ENCODE measurements around the gene PSMD7.

Gene PSMD7

DNA sequence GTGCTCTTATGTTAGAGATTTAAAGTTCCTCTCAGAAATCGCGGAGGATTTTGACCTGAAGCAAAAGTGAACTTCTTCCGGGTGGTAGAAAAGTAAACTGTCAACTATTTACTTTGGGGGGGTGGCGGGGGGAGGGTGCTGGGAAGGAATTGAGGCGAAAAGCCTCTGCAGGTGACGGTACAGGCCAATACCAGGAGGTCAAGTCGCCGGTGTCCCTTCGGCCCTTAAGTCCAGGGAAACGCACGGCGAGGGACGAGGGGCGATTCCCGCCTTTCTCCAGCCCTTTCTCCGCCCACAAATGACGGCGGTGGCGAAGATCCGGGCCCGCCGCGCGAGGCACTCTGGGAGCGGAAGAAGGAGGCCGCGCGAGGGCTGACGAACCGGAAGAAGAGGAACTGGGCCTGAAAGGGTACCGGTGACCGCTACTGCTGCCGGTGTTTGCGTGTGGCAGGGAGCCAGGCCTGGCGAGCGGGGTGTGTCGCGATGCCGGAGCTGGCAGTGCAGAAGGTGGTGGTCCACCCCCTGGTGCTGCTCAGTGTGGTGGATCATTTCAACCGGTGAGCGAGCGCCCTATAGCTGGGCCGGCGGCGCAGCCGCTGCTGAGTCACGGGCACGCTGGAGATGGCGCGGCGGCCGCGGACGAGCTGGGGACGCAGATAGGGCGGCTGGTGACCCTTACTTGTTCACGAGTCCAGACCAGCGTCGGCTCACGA lies at the start of gene PSMD7:
TSS of gene PSMD7 (plus strand) at position 383 of the 713 bp plus-strand sequence. CDS start at position 484, 101 bp downstream.
- peak; percentile 71 to 79 for DNase-seq (ENCODE audit: low read depth in 1 of 2, low spot score in 1 of 2)

DNA sequence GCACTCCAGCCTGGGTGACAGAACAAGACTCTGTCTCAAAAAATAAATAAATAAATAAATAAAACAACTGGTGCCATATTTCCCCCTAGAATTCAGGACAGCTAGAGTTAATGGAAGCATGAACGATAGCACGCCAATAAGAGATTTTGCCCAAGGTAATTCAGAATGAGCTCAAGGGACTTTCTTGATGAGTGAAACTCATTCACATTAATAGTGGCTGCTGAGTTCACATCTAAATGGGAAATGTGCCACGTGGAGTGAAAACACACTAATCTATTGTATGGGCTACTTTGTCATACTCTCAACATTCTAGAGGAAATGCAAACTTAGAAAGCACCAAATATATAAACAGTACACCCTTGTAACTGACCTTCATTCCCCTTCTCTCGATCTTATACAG lies 47.4 kb upstream of the PSMD7 start:
- DNase-seq (ENCODE audit: low read depth in 1 of 2, low spot score in 1 of 2), result no peak

DNA sequence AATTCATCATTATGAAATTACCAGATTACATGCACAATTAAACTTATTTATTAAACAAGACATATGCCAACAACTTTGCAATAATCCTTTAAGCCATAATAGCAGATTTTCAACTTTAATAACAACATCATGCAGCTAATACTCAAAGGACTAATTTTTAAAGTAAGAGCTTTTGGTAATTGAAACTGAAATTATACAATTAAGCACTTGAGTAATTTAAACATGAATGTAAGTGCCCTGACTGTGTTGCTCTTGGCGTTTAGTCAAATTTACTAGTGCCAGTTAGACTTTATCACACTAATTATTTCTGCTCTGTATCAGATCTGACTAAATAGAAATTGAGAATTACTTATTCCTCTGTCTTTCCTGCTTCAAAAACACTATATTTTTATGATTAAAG lies 46.8 kb upstream of the PSMD7 start:
- no peak for DNase-seq (ENCODE audit: low read depth in 1 of 2, low spot score in 1 of 2)

DNA sequence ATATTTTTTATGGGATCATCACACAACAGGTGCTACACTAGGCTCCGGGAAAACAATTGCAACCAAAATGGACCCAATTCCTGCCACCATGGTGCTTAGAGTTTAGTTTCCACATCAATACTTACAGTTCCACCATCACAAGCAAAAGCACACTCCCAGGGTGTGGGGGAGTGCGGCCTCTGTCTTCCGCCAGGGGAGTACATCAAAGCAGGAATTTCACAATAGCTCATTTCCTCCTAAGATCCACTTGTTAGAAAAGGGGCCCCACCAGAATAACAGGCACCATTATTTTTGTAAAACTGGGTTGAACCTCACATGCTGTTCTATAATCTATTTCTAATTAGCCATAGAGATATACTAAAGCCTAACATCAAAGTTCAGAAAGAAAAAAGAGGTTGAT lies 44.3 kb upstream of the PSMD7 start:
- DNase-seq (ENCODE audit: low read depth in 1 of 2, low spot score in 1 of 2), result no peak

DNA sequence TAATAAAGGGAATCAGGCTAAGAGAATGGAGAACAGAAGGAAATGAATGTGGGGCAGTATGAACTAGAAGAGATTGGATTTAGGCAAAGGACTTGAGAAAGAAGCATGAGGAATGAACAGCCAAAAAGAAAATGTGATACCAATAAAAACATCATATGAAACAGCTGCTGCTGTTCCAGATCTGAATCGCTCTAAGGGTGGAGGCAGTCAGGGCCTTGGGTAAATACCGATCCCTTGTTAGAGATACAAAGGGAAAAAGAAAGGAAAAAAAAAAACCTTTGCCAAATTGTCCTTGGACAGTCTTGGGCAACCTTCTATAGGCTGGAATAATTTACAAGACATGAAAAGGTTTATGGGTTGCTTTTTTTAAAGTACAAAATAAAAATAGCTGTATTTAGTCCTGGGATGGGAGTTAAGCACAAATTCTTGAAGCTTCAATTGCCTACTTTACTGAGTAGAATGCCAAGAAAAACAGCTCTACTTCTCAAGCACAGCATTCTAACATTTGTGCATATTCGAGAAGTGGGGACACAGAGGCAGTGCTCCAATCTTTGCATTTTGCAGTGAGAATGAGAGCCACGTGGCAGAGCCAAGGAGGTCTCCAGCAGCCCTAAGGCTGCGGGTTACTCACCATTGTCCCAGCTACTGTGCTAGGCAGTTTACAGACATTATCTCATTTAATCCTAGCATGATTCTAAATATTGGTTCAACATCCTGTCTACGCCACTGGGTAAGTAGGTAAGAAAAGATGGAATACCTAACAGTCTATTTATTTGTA lies 43.3 kb upstream of the PSMD7 start:
- no peak for DNase-seq (ENCODE audit: low read depth in 1 of 2, low spot score in 1 of 2)

DNA sequence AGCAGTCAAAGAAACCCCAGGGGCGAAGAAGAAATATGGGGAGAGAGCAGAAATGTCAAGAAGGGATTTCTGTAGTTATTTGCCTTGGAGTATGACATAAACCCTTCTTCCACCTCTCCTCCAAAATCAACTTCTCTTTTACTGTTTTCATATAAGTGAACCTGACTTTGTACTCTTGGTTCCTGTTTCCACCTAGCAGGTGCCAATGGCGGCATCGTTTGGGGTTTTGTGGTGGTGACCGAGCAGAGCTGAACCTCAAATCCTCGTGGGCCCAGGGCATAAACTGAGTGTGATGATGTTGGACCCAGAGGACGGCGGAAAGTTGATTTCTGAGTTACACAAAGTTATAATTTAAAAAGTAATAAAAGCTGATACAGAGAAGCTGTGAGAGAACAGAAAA lies 39.6 kb upstream of the PSMD7 start:
- DNase-seq (ENCODE audit: low read depth in 1 of 2, low spot score in 1 of 2), result no peak

DNA sequence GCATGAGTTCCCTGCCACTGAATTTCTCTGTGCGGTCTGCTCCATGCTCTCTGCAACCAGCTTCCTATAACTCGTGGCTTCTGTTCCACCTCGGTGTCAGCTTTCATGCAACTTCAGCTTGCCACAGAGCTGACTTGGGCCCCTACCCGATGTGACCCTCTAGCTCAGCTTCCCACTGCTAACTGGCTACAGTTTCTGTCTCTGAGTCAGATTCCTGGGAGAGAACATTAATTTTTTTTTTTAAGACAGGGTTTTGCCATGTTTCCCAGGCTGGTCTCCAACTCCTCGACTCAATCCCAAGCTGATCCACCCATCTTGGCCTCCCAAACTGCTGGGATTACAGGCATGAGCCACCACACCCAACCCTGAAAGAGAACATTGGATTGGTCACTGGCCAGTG lies 35.5 kb upstream of the PSMD7 start:
- DNase-seq (ENCODE audit: low read depth in 1 of 2, low spot score in 1 of 2), result no peak

DNA sequence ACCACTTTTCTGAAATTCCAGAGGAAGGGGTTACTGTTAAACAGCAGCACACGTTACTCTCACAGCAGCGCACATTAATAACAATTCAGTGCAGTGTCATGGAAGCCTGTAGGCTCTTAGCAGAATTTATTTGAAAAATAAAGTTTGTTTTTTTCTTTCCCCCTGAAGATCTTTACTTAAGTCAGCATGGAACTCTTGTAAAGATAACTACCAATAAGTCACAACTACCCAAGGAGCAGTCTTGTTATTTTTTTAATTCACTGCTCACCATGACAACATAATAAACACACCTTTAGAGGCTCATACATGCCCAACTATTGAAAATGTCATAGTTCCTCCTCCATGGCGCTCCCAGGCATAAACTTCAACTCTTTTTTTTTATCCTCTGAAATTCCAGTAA lies 31.8 kb upstream of the PSMD7 start:
- no peak for DNase-seq (ENCODE audit: low read depth in 1 of 2, low spot score in 1 of 2)

DNA sequence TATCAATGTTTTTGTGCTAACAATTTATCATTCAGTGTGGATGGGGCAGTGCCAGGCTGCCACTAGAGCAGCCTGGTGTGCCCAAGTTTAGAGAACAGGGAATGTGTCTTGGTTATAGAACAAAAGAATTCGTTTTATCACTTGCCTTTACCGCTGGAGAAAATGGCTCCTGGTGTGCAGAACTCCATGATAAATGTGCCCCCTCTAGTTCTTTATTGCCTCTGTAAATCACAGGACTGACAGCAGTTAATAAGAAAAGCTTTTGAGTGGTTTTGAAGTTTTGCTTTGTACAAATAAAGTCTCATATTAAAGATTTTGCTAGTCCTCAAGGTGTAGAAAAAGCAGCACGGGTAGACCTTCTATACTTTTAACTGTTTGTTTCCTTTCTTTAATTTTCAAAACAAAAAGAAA lies 28.2 kb upstream of the PSMD7 start:
- DNase-seq (ENCODE audit: low read depth in 1 of 2, low spot score in 1 of 2), result no peak

DNA sequence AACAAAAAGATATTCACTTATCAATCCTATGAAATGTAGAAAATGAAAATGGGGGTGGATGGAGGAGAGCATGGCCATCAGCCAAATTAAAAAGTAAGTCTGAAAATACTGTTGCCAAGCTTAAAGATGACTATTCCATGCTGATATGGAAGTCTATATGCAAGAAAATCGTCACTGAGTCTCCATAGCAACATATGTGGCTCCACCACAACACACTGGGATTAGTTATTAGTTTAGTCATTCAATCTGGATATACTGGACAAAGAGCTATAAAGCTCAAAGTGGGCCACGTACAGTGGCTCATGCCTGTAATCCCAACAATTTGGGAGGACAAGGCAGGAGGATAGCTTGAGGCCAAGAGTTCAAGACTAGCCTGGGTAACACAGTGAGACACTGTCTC lies 24.7 kb upstream of the PSMD7 start:
- DNase-seq (ENCODE audit: low read depth in 1 of 2, low spot score in 1 of 2), result no peak

DNA sequence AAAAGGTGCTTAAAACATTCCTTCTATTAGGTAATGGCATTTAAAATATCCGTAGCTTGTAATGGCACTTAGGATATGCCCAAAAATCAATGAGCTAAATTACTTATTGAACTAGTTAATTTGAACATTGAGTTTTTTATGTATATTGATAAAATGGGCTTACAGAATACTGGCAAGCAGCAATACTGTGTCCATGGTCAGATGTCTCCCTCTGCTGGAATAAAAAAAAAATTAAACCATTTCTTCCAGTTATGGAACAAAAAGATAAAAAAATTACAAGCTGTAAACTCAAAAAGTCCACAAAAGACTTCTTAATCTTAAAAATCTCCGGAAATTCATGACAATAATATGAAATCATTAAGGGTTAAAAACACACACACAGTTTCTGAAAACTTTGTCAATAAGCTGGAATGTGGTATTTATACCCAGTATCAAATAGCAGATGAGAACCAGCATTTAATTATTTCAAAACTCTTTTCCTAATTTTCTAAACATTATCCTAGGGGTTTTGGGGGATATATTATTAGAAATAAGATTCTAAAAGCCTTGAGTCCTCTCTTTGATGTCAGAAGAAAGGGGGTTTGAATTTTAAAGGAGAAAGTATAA lies 21.5 kb upstream of the PSMD7 start:
- DNase-seq (ENCODE audit: low read depth in 1 of 2, low spot score in 1 of 2), result no peak

DNA sequence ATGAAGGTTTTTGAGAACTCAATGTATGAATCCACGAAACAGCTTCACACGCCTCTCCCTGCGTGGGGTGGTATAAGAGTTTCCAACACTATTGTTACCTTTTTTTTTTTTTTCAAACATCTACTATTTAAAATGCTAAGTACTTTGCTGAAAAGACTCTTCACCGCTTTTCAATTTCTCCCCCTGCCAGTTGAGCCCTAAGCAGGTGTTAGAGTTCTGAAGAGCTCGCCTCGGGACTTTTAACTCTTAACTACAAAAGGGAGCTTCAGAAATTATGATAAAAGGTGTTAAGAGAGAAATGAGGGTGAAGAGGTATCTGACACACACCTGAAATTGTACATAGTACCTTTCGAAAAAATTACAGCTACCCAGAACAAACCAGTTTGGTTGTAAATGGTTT lies 20.9 kb upstream of the PSMD7 start:
- no peak for DNase-seq (ENCODE audit: low read depth in 1 of 2, low spot score in 1 of 2)

DNA sequence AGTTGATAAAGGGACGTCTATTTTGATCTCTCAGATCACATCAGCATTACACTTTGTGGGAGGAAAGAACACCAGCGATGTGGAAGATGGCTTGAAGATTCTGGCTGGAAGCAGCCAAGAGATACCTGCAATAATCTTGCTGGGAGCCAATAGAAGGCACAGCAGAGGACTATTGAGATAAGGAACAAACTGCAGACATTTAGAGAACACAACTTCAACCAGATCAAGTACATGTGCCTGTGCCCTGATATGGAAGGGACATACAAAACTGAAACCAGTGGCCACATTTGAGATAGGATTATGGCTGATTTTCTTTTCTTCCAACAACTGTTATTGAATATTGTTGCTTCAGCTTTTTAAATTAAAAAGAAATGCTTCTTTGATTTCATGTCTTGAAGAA lies 18.6 kb upstream of the PSMD7 start:
- DNase-seq (ENCODE audit: low read depth in 1 of 2, low spot score in 1 of 2), result no peak

DNA sequence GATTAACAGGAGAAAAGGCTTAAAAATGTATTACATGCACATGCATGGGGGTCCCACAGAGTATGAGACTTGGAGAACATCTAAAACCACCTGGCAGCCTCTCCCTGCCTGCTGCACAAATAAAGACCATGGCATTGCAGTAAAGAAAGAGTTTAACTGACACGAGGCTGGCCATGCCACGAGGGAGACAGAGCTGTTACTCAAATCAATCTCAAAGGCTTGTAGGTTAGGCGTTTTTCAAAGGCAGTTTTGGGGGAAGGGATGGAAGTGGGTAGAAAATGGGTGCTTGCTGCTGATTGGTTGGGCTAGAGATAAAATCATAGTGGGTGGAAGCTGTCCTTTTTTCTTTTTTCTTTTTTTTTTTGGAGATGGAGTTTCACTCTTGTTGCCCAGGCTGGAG lies 17.3 kb upstream of the PSMD7 start:
- DNase-seq (ENCODE audit: low read depth in 1 of 2, low spot score in 1 of 2), result no peak

DNA sequence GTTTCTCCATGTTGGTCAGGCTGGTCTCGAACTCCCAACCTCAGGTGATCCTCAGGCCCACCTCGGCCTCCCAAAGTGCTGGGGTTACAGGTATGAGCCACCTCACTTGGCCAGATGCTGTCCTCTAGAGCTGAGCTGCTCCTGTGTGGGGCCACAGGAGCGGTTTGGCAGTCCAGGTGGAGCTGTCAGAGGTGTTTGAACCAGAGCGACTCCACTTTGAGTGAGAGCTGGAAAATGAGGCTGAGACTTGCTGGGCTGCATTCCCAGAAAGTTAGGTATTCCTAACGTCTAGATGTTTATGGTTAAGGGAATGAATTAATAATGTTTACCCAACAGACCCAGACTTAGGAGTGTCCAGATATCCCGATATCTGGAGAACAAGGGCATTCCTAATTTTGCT lies 16.8 kb upstream of the PSMD7 start:
- no peak for DNase-seq (ENCODE audit: low read depth in 1 of 2, low spot score in 1 of 2)

DNA sequence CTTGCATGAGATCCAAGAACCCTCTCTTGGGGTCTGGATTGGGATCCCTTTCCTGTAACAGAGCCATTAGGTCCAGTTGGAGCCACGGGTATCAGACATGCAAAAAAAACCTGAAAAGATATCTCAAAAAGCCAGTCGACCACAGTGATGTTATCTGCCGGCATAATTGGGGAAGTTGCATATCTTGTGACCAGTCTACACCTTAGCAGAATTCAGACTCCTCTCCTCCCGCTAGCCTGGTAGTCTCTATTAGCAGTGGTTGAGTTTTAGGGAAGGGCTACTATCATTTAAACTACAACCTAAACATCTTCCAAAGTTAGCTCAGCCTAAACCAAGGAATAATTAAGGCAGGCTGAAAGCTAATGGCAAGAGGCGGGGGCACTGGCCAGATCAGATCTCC lies 16.2 kb upstream of the PSMD7 start:
- DNase-seq (ENCODE audit: low read depth in 1 of 2, low spot score in 1 of 2), result no peak

DNA sequence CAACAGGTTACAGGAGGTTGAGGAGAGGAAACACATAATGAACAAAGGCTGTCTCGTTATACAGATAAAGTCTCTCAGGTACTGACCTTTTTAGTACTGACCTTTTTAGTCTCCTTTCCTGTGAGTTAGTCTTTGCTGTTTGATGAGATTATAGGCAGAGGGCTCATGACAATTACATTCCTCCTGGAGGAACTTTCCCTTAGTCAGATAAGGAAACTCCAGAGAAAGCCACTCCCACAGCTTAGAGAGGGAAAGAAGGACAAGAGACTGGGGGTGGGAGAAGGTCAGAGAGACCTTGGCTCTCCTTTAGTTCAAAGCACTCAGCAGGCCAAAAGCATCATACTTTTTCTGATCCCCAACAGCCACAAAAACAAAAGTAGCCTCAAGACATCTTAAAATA lies 15.3 kb upstream of the PSMD7 start:
- DNase-seq (ENCODE audit: low read depth in 1 of 2, low spot score in 1 of 2), result no peak

DNA sequence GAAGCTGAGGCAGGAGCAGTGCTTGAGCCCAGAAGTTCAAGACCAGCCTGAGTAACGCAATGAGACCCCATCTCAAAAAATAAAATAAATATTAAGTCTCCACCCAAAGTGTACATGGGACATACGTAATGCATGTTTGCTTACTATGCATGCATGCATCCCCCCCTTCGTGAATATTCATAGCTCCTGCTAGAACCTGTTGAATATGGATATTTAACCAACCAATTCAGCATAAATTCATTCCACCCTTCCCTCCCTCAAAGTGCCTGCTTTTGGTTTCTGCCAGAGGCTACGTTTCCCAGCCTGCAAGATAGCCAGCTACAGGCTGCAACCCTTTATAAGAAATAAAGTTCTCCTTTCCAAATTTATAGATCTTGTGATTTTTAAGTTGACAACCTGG lies 12.9 kb upstream of the PSMD7 start:
- DNase-seq (ENCODE audit: low read depth in 1 of 2, low spot score in 1 of 2), result no peak

DNA sequence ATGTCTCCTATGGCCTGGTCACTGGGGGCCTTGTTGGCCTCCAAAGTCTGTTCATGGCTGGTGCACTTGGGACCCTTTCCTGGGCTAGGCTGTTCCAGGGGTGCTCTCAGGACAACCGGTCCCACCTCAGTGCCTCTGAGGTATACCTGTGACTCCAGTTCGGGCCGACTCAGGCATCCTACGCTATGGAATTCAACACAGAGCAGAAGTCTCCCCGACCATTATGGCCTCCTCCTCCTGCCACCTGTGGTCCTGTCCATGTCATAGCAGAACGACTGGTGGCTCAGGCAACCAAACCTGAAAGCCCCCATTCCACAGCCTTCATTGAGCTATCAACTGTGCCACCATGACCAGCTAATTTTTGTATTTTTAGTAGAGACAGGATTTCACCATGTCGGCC lies 8.5 kb upstream of the PSMD7 start:
- no peak for DNase-seq (ENCODE audit: low read depth in 1 of 2, low spot score in 1 of 2)

DNA sequence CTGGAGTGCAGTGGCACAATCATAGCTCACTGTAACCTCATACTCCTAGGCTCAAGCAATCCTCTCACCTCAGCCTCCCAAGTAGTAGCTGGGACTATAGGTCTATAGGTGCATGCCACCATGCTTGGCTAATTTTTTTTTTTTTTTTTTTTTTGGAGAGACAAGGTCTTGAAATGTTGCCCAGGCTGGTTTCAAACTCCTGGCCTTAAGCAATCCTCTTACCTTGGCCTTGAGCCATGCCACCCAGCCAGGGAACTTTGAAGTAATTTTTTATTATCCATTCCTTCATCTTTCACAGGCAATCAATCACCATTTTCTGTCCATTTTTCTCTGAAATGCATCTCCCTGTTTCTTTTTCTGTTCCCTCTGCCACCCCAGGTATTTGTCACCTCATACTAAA lies 6.3 kb upstream of the PSMD7 start:
- no peak for DNase-seq (ENCODE audit: low read depth in 1 of 2, low spot score in 1 of 2)

DNA sequence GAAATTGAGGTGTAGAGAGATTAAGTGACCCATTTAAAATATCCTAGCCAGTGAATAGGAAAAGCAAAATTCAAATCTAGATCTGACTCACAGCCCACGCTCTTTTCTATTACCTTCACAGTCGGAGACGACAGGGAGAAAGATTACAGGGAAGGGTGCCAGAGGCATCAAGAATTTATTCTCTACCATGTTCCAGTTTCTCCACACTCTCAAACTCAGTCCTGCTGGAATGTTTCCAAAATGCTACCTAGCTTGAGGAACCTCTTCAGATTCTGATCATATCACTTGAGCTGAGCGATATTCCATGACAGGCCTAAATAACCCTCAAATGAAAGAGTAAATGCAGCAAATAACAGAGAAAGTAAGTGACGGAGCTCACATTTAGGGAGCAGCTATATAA lies 5.4 kb upstream of the PSMD7 start:
- no peak for DNase-seq (ENCODE audit: low read depth in 1 of 2, low spot score in 1 of 2)

DNA sequence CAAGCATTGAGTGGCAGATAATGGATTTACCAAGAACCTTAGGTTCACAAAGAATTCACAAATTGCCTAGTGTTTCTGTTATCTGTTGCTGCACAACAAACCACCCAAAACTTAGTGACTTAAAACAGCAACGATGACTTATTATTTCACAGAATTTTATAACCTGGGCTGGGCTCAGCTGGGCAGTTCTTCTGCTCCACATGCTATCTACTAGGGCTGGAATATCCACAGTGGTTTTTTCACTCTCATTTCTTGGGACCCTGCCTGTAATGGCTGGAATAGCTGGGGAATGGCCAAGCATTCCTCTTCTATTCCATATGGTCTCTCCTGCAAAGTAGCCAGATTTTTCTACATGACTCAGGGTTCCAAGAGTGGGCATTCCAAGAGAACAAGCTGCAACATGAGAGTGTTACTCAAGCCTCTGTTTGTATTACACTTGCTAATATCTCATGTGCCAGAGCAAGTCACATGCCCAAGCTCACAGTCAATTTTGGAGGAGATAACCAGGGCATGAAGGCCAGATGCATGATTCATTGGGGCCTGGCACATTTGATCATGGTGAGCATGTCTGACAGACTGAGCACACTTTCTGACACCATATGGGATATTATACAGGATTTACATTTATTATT lies 4.9 kb upstream of the PSMD7 start:
- DNase-seq (ENCODE audit: low read depth in 1 of 2, low spot score in 1 of 2), result no peak

Measured in stimulated activated CD4-positive, alpha-beta T cell treated with anti-CD3 and anti-CD28 coated beads, Interleukin-15, amount 100 ng/mL, for 1 hour (primary cell).